ENCODE results near the gene OSMR.

OSMR gene

DNA sequence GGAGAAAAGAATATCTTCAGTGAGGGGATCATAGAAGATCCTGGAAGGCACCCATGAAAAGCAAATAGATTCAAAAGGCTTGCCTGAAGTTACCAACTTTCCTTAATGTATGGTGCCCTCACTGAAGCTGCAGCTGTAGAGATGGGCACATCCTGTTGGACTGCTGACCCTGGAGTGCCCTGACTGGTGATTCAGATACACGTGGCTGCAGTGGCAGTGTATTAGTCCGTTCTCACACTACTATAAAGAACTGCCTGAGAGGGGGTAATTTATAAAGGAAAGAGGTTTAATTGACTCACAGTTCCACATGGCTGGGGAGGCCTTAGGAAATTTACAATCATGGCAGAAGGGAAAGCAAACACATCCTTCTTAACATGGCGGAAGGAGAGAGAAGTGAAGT, 80.3 kb downstream of the OSMR start:
- DNase-seq (ENCODE audit: low spot score) = no peak

DNA sequence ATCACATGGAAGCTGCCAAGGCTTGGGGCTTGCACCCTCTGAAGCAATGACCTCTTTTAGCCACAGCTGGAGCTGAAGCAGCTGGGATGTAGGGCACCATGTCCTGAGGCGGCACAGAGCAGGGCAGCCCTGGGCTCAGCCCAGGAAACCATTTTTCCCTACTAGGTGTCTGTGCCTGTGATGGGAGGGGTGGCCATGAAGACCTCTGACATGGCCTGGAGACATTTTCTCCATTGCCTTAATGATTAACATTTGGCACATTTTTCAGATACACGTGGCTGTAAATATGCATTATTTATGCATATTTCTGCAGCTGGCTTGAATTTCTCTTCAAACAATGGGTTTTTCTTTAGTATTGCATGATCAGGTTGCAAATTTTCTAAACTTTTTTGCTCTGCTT, 81.7 kb downstream of the OSMR start:
- DNase-seq (ENCODE audit: low spot score) = no peak

DNA sequence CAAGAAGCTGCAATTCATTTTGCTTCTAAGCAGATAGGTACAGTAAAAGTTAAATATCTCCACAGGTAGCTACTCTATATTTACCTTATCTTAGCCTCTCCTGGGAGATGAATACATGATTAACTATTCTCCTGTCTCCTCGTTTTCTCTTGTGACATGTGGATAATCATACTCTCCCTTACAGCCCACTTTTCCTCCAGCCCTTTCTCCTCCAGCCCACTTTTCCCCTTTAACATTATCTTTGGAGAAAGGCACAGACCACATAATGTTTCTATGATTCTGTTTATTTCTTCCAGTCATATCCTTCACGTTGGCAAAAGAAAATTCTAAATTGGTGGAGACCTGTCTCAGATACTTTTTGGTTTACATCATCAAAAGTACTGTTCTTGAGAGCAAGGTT, 84.0 kb downstream of the OSMR start:
- no peak for DNase-seq (ENCODE audit: low spot score)

DNA sequence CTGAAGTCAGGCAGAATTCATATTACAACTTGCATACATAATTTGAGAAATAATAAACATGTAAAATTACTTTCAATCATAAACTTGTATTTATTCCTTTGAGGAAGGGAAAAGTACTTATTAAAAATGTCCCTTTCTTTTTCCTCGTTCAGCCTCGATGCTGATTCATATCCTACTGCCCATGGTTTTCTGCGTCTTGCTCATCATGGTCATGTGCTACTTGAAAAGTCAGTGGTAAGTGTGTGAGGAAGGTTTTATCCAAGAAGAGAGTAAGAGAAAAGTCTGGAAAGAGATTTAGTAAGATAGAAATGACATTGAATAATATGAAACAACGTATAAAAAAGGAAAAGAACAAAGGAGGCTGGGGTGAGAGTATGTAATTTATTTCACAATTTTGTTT, 85.9 kb downstream of the OSMR start:
- no peak for DNase-seq (ENCODE audit: low spot score)

DNA sequence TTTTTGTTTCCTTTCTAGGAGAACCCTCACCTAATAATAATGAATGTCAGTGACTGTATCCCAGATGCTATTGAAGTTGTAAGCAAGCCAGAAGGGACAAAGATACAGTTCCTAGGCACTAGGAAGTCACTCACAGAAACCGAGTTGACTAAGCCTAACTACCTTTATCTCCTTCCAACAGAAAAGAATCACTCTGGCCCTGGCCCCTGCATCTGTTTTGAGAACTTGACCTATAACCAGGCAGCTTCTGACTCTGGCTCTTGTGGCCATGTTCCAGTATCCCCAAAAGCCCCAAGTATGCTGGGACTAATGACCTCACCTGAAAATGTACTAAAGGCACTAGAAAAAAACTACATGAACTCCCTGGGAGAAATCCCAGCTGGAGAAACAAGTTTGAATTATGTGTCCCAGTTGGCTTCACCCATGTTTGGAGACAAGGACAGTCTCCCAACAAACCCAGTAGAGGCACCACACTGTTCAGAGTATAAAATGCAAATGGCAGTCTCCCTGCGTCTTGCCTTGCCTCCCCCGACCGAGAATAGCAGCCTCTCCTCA, 87.1 kb downstream of the OSMR start:
- no peak for DNase-seq (ENCODE audit: low spot score)

DNA sequence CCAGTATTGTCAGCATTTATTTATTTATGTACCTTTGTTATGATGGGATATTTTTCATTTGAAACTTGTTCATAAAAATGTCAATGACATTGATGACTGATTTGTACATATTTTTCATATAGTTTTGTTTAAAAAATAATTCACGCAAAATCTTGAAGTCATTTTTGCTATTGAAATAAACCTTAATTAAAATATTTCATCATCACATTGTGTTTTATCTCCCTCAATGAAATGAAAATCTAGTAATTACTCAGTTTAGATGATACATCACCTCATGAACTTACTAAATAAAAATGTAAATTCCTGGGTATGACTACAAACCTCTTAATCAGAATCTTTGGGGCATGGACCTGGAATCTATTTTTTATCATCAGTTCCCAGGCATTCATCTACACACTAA, 89.6 kb downstream of the OSMR start:
- no peak for DNase-seq (ENCODE audit: low spot score)

DNA sequence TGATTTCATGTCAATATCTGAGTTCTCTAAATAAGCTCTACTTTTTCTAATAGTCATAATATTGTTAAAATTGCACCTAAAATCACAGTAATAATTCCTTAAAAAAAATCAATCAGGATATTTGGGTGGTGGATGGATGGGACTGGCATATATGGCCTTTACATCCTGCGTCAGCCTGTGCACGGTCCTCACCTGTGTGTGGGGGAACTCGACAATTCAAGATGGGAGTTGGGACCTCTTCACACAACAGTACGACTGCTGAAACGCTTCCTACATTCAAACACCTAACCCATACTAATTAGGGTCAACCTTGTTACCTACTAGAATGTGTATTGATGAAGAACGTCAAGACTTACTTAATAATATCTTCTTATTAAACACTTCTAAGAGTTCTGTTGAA, 90.5 kb downstream of the OSMR start:
- DNase-seq (ENCODE audit: low spot score) = no peak

DNA sequence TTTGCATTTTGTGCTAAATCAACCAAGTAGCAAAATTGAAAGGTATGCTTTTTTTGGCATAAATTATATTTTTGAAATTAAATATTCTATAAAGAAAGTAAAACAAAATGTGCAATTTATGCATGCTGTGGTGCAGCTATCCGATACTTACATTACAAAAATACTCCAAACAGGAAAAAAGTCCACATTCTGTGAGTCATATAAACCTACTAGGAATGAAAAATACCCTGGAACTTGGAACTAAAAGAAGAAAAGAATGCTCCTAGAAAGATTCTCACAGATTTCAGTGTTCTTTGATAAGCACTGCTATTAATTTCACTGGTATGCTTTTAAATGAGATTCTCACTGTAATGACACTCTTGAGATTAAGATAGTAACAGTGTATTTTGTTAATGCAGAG, 92.6 kb downstream of the OSMR start:
- no peak for DNase-seq (ENCODE audit: low spot score)

DNA sequence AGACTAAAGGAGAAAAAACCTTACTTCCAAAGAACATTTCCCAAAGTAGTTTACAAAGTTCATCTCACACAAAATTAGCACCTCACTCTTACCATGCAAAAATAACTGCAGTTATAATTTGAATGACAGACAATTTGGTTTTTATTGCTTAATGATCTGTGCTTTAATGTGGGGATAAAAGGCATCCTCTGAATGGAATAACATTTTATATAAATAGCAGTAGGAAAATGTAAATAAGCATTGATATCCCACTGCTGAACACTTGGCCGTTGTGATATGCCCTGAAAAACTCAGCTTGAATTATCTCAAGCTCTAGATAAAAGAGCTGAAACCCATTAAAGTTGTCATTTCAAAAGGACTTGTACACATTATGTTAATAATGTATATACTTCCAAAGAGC, 93.2 kb downstream of the OSMR start:
- no peak for DNase-seq (ENCODE audit: low spot score)

DNA sequence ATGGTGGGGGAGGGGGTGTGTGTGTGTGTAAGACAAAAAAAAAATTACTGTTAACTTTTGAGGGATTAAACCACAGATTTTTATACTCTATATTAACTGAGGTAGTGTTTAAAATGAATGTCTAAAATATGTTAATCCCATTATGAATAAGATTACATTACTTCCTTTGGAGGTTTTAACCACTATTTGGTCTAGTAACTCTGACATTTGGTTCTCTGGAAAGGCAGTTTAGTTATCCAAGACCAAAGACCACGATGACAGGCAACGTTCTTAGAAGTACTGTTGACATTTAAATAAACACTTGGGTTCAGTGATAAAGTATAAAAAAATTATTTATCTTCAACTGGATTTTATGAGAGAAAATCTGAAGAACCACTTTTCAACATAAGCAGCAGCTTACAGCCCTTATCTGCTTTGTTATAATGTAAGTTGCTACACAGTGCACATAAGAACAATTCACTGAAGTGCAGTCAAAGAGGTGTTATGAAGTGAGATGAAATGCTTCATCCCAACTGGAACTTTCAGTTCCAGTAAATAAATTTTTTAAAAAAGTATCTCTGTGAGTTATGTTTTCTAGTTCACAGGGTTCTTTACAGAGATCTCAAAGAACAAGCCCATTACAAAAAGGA, 94.5 kb downstream of the OSMR start:
- DNase-seq (ENCODE audit: low spot score) = no peak

DNA sequence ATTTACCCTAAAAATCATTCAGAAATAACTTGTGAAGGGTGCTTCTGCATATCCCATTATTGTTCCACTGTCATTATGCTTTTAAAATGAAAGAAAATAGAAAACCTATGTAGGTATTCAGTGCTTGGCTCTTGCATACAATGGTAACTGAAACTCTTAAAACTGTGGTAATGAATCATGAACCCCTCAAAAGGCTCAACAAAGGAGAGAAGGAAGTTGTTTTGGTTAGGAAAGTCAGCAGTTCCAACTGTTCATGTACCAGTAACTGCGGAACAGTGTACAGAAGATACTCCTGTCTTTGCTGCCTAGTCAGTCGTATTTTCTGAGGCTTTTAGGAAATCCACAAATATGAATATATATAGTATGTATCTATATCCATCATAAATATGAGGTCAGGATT, 96.1 kb downstream of the OSMR start:
- DNase-seq (ENCODE audit: low spot score) = no peak

DNA sequence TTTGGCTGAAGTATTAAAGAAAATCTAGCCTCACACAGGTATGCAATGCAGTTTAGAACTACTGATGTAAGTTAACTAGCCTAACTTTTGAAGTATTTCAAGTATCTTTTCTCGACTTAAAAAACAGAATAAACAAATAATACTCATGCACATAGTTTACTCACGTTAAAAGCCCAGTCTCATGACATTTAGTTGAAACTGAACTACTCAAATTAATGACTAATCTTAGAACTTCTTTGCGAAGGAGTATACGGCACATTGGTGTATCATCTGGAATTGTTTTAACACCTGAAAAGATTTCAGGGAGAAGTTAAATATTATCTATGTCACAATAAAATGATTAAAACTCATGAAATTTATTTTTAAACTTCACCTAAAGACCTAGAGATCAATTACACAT, 98.5 kb downstream of the OSMR start:
- DNase-seq (ENCODE audit: low spot score) = no peak

DNA sequence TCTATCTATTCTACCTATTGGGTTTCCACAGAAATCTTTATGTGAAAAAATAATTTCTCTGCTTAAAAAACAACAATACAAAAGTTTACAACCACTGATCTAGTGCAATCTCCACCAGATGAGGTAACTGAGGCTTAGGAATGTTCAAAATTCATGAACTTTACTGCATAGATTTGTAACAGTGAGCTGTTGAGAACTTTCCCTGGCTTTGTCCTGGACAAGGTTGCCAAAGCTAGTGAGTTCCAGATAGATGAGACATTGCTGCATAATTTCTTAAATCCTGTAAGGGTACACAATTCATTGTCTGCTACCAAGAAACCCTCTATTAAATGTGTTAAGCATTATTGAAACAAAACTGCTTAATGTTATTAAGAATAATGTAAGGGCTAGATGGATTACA, 102.7 kb downstream of the OSMR start:
- peak; percentile 8 for DNase-seq (ENCODE audit: low spot score)

DNA sequence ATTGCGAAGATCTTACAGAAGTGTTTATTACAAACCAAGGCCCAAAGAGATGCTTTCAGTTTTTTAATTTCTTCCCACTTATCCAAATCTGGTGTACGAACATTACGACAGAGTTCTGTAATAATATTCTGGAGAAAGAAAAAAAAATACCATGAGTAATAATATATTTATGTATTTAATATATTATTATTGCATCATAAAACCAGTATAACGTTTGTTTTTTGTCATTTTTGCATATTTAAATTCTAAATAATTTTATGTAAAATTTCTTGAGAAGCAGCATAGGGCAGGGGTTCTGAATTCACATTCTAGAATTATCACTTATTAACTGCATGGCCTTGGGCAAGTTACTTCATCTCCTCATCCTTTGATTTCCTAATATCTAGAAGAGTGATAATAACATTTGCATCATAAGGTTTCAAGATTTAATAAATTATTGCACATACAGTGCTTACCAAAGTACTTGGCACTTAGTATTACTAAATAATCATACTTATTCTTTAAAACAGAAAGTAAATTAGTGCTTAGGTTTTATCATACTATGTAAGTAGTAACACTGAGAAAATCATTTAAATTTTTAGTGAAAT, 107.7 kb downstream of the OSMR start:
- DNase-seq (ENCODE audit: low spot score) = no peak

DNA sequence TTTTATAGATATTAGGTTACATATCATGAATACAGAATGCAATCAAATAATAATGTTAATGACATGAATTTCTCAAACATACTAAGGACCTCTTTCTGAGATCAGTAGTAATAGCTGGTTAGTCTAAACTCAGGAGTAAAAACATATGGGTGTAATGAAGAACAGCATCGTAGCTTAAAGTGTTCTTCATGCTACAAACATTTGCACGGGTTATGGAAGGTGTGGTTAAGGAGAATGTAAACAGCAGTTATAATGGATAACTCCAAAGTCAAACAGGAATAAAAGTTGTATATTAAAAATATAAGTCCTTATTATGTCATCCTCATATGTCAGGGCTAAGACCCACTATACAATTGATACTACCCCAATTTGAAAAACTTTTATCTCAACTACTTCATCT, 115.9 kb downstream of the OSMR start:
- no peak for DNase-seq (ENCODE audit: low spot score)

DNA sequence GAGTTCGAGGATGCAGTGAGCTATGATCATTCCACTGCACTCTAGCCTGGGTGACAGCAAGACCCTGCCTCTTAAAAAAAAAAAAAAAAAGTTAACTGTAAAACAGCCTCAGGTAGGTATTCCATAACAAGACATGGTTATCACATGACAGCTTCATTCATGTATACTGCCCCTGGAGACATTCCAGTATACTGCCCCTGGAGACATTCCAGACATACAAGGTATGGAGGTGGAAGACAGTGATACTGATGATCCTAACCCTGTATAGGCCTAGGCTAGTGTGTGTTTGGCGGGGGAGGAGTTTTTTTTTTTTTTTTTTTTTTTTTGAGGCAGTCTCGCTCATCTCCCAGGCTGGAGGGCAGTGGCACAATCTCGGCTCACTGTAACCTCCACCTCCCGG, 122.9 kb downstream of the OSMR start:
- DNase-seq (ENCODE audit: low spot score) = no peak

DNA sequence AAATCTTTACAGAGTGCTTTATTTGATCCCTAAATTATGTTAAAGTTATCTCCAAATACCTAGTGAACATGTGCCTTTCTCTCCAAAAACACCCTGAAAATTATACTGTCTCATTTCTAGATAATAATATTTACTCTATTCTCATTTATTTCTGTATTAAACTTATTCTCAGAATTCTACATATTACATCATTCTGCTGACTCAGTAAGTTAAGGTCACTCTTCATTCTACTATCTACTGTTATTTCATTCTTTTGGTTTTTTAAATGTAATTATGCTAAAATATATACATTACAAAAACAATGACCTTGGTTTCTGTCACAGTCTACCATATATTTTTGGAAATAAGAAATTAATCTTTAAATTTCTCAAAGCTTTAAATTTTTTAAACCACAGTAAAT, 132.2 kb downstream of the OSMR start:
- no peak for DNase-seq (ENCODE audit: low spot score)

DNA sequence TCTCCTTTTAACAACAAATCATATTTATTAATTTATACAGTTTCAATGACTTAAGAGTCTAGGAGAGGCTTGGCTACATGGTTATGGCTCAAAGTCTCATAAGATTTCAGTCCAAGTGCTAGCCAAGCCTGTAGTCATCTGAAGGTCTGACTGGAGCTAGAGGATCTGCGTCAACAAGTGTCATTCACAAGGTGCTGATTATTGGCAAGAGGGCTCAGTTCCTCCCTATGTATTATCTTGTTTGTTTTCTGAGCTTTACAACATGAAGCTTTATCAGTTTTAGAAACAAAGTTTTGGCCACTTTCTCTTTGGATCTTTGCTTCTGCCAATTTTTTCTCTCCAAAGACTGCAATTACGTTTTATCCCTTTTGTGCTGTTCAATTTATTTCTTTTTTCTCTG, 133.7 kb downstream of the OSMR start:
- DNase-seq (ENCODE audit: low spot score) = no peak
